ENCODE measurements around the gene NRP2.

NRP2 gene

DNA sequence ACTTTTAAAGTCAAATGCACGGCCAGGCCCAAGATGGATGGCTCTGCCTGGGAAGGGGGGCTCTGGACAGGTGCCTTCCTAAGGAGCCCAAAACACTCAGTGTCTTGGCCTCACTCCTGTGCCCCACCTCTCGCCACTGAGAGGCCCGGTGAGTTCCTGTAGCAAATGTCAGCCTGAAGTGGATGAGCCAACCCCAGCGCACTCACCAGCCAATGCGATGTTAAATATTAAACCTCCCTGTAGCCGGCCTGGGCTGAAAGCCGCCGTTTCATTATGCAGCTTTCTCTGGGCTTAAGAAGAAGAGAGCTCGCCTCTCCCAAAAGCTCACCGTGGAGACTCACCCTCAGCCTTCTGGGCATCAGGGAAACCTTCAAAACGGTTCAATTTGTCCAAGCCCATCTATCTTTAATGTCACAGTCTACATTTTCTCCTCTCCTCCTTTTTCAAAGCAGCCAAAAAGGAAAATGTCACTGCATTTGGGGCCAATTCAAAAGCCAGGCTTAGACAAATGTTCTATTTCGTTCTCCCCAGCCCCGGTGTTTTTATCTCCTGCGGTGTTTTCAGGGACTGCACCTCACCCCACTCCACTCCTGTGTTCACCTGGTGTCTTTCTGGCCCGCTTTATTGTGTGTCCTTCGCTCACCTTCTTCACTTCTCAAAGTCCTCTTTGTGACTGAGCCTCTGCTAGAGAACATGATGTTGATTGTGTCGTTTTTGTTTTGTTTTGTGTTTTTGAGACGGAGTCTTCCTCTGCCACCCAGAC, 124.0 kb downstream of the NRP2 start:
- H3K4me3 ChIP-seq (replicated peaks in 1 of 2; ENCODE audit: low read depth in 2 of 2, low read length in 2 of 2) = no peak overlapping the region
- no peak for DNase-seq (ENCODE audit: low read depth in 2 of 2)
- TF ChIP-seq, protein P1, sequence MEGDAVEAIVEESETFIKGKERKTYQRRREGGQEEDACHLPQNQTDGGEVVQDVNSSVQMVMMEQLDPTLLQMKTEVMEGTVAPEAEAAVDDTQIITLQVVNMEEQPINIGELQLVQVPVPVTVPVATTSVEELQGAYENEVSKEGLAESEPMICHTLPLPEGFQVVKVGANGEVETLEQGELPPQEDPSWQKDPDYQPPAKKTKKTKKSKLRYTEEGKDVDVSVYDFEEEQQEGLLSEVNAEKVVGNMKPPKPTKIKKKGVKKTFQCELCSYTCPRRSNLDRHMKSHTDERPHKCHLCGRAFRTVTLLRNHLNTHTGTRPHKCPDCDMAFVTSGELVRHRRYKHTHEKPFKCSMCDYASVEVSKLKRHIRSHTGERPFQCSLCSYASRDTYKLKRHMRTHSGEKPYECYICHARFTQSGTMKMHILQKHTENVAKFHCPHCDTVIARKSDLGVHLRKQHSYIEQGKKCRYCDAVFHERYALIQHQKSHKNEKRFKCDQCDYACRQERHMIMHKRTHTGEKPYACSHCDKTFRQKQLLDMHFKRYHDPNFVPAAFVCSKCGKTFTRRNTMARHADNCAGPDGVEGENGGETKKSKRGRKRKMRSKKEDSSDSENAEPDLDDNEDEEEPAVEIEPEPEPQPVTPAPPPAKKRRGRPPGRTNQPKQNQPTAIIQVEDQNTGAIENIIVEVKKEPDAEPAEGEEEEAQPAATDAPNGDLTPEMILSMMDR (IDR thresholded peaks at IDR 0.05; ENCODE audit: low read depth, low read length) = no peak

GRCh38 chr2:205807229-205807628, 124.9 kb downstream of the NRP2 start:
- no peak overlapping the region for H3K4me3 ChIP-seq (replicated peaks in 1 of 2; ENCODE audit: low read depth in 2 of 2, low read length in 2 of 2)
- TF ChIP-seq, protein P1 (IDR thresholded peaks at IDR 0.05; ENCODE audit: low read depth, low read length) = no peak
- DNase-seq (ENCODE audit: low read depth in 2 of 2) = no peak

DNA sequence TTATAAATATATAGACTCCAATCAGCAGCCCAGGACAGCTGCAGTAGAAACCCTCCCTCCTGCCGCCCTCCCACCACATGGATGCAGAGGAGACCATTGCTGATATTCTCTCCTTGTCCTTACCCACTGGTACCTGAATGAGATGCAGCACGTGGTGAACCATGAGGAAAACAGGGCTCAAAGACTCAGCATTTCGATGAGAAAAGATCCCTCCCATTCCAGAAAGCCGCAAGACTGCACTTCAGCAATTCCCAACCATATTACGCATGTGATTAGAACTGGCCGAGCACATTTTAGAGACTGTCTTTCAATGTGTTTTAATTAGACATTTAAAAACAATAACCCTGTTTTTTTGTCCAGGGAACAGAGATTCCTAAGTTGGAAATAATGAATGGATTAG, 125.5 kb downstream of the NRP2 start:
- no peak for DNase-seq (ENCODE audit: low read depth in 2 of 2)

GRCh38 chr2:205808486-205809121, 126.3 kb downstream of the NRP2 start:
- peak in 1 of 2 donors; percentile 21 for DNase-seq (ENCODE audit: low read depth in 2 of 2)
- TF ChIP-seq, protein P1 (IDR thresholded peaks at IDR 0.05; ENCODE audit: low read depth, low read length) = no peak
- H3K4me3 ChIP-seq (replicated peaks in 1 of 2; ENCODE audit: low read depth in 2 of 2, low read length in 2 of 2) = no peak overlapping the region

More for the DNA sequence above, 125.5 kb downstream of the NRP2 start:
- TF ChIP-seq, protein P1 (IDR thresholded peaks at IDR 0.05; ENCODE audit: low read depth, low read length) = no peak
- no peak overlapping the region for H3K4me3 ChIP-seq (replicated peaks in 1 of 2; ENCODE audit: low read depth in 2 of 2, low read length in 2 of 2)

DNA sequence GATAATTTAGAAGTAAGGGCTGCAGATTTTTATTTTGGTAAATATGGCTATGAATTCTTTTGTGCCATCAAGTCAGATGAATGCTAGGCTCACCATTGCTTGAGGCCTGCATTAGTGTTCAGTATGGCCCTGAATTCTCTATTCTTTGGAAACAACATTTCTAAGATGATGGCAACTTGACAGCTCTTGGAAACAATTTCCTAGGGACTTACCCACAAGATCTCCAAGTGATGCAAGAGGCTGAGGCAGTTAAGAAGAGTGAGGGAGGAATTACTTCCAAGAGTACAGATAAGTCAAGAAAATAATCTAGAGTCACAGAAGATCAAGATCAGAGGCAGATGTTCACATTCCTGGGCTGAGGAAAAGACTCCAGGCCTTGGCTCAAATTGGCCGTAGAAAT, 129.1 kb downstream of the NRP2 start:
- DNase-seq (ENCODE audit: low read depth in 2 of 2) = peak; percentile 14 to 42
- TF ChIP-seq, protein P1 (IDR thresholded peaks at IDR 0.05; ENCODE audit: low read depth, low read length) = no peak
- no peak overlapping the region for H3K4me3 ChIP-seq (replicated peaks in 1 of 2; ENCODE audit: low read depth in 2 of 2, low read length in 2 of 2)

- TF ChIP-seq, protein P1 (IDR thresholded peaks at IDR 0.05; ENCODE audit: low read depth, low read length) = no peak
- no peak for DNase-seq (ENCODE audit: low read depth in 2 of 2)
- no peak overlapping the region for H3K4me3 ChIP-seq (replicated peaks in 1 of 2; ENCODE audit: low read depth in 2 of 2, low read length in 2 of 2)
Observed at GRCh38 chr2:205814039-205814364, 131.7 kb downstream of the NRP2 start.

Measured in cardiac fibroblast (primary cell).